Myometrial cell (primary cell): ENCODE data around the gene ITPR2. TPM values are rescaled to one million over a fixed set of nuclear protein-coding genes. Genes with fewer than 3 reads are reported as not detected.

Experiments
- total RNA-seq: library from RNA; depleted of rRNA; stranded (reverse); fragments of >200 nt; gene quantifications from 2 replicates; pipeline ENCODE4 v1.2.3, GENCODE V29; 2015

Gene ITPR2
- total RNA-seq = 8.1 and 11.5 TPM in 2 replicates

DNA sequence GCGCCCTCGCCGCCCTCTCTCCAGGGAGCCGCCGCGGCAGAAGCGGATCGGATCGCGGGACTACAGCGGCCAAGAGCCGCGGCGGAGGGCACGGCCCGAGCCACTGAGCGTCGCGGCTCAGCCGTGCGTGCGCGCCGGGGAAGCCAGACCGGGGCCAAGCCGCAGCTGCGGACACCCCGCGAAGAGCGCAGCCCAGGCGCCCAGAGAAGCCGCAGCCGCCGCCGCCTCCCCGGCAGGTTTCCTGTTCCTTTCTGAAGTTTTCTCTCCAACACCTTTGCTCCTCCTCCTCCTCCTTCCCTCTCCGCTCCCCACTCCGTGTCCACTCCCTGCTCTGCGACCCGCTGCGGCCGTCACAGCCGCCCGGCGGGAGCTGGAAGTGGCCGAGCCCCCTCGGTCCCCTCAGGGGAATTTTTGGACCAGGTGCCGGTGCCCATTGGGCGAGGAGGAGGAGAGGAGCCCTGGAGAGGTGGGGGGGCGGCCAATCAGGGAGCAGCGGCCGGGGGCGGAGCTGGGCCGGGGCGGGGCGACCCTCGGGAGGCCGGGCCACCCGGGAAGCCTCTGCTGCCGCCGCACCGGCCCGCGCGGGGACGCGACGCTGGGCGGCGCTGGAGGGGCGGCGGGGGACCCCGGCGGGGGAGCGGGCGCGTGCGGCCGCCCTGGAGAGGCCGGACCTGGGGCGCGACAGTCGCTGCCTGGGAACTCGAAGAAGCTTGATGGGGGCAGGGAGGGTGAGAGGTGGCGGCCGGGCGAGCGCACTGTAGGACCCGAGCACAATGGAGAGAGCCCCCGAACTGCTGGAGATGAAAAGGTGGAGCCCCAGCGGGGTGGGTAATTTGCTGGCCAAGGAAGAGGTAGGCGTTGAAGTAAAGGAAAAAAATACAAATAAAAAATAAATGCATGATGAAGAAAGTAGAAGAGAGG is at the start of gene ITPR2:
Gene ITPR2, minus strand, starts transcription at position 373 of the 921 bp plus-strand sequence. CDS start 413 bp downstream, outside the sequence.

Other genes with a start within 250 kb of the ITPR2 start
- gene INTS13, start 104.8 kb upstream of the ITPR2 start, total RNA-seq = 39.2 and 46.4 TPM in 2 replicates
- gene FGFR1OP2, start 105.3 kb upstream of the ITPR2 start, total RNA-seq = 18.7 and 45.4 TPM in 2 replicates
- gene TM7SF3, start 181.2 kb upstream of the ITPR2 start, total RNA-seq = 64.9 and 70.9 TPM in 2 replicates
- 38.3 and 42.2 TPM in 2 replicates for gene MED21, start 189.4 kb upstream of the ITPR2 start, total RNA-seq
- gene C12orf71, start 249.4 kb upstream of the ITPR2 start, total RNA-seq = not detected in 2 replicates